BJ (cell line): ENCODE data around the gene PUSL1. TPM values are rescaled to one million over a fixed set of nuclear protein-coding genes. Genes with fewer than 3 reads are reported as not detected.

Source experiments
- CTCF ChIA-PET: fragments of 350-600 bp; formaldehyde crosslinking; extraction: SDS; loops from one replicate; lab custom pipeline; 2021; ENCODE audit warnings: antibody characterized with exemption, inconsistent platforms; lab: Yijun Ruan, JAX
- POLR2A ChIA-PET: fragments of 300-600 bp; sonication (Branson Sonifier 250); formaldehyde crosslinking; extraction: SDS; loops from one replicate; lab custom pipeline; 2021; ENCODE audit warnings: antibody characterized with exemption; lab: Charles Lee
- DNase-seq: peaks from one replicate; pipeline ENCODE4 v3.0.0-alpha.2; 2011; ENCODE audit warnings: low read depth
- H3K27me3 ChIP-seq: 2 replicates; pipeline ENCODE4 v1.6.0; 2011; ENCODE audit warnings: low read length; ENCODE audit not compliant: control insufficient read depth, insufficient read depth
- H3K36me3 ChIP-seq: 2 replicates; pipeline ENCODE4 v1.5.1; 2011; ENCODE audit warnings: low read length; ENCODE audit not compliant: control insufficient read depth, insufficient read depth
- H3K4me3 ChIP-seq: 2 replicates; pipeline ENCODE4 v1.5.1; 2011; ENCODE audit warnings: low read depth, mild to moderate bottlenecking, control low read depth, low read length
- polyA plus RNA-seq: library from polyadenylated mRNA; depleted of rRNA; stranded (reverse); fragments of >200 nt; gene quantifications from 2 replicates; pipeline ENCODE4 v1.2.3, GENCODE V29; 2011
- TF ChIP-seq, protein P1 (sequence below): IDR thresholded peaks from 2 replicates; pipeline ENCODE4 v1.5.1; 2011; ENCODE audit warnings: low read depth, mild to moderate bottlenecking, control low read depth, inconsistent platforms, low read length, moderate library complexity; ENCODE audit not compliant: insufficient read depth

The PUSL1 gene
- polyA plus RNA-seq, 1 experiment: 18.2 TPM

DNA sequence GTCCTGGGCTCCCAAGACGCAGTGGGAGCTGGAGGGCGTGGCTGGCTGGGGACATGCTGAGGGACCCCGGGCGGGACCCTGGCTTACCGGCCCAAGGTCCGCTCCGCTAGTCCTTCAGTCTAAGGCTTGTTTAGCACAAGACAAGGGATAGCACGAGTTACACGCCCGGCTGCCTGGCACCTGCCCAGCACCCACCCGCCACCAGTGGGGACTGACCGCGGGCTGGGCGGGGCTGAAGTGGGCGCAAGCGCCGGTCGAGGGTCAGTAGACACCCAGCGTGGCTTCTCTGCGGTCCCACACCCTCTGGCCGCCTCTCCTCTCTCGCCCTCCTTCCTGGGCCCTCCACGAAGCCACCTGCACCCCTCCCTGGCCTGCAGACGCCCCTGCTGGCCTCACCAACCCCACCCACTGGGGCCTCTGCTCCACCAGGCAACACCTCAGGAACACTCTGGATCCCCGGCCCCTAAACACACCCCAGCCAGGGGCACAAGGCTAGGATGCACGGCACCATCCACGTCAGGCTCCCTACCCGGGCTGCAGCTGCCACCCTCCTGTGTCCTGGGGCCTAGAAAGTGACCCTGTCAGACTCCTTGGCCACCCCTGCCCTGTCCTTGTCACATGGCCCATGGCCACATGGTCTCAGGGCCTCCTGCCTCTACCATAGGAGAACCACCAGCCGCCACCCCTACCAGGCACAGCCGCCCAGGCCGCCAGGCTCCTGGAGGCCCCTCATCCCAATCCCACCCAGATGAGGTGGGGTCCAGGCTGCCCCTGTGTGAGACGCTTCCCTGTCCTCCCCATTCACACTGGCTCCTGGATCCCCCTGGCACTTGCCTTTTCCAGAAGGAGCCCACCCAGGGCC lies 28.8 kb downstream of the PUSL1 start:
- ChIA-PET CTCF (interaction anchor here (2.1 to 2.7 kb wide), 2 partner anchors 9 to 35 kb away, joined by 6 to 13 read pairs; no protein-coding TSS in a partner anchor), POLR2A (no interaction called here)
- no peak for DNase-seq
- TF ChIP-seq, protein P1, sequence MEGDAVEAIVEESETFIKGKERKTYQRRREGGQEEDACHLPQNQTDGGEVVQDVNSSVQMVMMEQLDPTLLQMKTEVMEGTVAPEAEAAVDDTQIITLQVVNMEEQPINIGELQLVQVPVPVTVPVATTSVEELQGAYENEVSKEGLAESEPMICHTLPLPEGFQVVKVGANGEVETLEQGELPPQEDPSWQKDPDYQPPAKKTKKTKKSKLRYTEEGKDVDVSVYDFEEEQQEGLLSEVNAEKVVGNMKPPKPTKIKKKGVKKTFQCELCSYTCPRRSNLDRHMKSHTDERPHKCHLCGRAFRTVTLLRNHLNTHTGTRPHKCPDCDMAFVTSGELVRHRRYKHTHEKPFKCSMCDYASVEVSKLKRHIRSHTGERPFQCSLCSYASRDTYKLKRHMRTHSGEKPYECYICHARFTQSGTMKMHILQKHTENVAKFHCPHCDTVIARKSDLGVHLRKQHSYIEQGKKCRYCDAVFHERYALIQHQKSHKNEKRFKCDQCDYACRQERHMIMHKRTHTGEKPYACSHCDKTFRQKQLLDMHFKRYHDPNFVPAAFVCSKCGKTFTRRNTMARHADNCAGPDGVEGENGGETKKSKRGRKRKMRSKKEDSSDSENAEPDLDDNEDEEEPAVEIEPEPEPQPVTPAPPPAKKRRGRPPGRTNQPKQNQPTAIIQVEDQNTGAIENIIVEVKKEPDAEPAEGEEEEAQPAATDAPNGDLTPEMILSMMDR: no peak
- H3K36me3 ChIP-seq: peaks cover 28% of the 10 kb centered on the region
- H3K27me3 ChIP-seq: no peaks in the 10 kb centered on the region
- H3K4me3 ChIP-seq: no peak overlapping the region

DNA sequence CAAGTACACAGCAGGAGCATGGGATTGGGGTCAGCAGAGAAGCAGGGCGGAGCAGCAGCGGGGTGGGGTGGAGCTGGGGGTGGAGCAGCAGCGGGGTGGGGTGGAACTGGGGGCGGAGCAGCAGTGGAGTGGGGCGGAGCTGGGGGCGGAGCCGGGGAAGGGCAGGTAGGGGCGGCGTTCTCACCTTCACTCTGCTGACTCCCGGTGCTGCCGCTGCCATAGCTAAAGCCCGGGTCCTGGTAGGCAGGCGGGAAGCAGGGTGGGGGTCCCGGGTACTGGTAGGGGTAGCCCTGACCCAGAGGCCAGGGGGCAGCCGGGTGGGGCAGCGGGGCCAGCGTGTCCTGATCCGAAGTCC lies 29.4 kb downstream of the PUSL1 start:
- CTCF ChIA-PET: no interaction called here
- H3K27me3 ChIP-seq: no peaks in the 10 kb centered on the region
- TF ChIP-seq, protein P1: no peak
- POLR2A ChIA-PET: no interaction called here
- no peak overlapping the region for H3K4me3 ChIP-seq
- peaks cover 28% of the 10 kb centered on the region for H3K36me3 ChIP-seq
- no peak for DNase-seq

DNA sequence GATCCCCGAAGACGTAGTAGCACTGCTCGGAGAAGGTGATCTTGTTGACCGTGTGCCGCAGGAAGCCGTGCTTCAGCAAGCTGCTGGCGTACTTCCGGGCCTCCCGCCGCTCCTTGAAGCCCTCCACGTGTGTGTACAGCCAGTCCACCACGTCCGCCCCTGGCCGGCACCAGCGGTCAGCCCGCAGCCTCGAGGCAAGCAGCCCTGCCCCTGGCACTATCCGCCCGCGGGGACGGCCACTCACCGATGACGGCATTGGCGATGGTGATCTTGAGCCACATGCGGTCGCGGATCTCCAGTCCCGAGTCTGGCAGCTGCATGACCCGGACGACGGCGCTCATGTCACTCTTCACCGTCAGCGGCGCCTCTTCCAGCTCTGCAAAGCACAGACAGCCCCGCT lies 29.9 kb downstream of the PUSL1 start:
- DNase-seq: no peak
- no peak overlapping the region for H3K4me3 ChIP-seq
- ChIA-PET POLR2A (no interaction called here), CTCF (interaction anchor here (0.5 kb wide), 1 partner anchor 333 kb away, joined by 3 read pairs; no protein-coding TSS in a partner anchor)
- no peaks in the 10 kb centered on the region for H3K27me3 ChIP-seq
- TF ChIP-seq, protein P1: no peak
- H3K36me3 ChIP-seq: peaks cover 28% of the 10 kb centered on the region

DNA sequence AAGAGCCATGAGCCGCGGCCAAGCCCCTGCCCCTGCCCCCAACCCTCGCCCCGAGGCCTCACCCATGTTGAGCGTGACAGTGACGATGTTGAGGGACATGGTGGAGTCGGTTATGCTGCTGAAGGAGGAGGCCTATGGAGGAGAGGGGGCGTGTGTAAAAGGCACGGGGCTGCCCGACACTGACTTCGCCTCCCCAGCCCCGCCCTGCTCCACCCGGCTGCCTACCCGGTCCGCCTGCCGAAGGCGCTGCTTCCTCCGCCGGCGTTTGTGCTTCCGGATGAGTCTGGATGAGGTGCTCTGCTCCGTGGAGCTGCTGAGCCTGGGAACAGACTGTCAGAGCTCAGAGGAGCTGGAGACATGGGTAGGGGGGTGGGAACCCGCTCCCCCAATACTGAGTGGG lies 31.8 kb downstream of the PUSL1 start:
- H3K27me3 ChIP-seq: no peaks in the 10 kb centered on the region
- TF ChIP-seq, protein P1: no peak
- DNase-seq: no peak
- no peak overlapping the region for H3K4me3 ChIP-seq
- H3K36me3 ChIP-seq: peaks cover 31% of the 10 kb centered on the region
- ChIA-PET POLR2A (no interaction called here), CTCF (no interaction called here)

DNA sequence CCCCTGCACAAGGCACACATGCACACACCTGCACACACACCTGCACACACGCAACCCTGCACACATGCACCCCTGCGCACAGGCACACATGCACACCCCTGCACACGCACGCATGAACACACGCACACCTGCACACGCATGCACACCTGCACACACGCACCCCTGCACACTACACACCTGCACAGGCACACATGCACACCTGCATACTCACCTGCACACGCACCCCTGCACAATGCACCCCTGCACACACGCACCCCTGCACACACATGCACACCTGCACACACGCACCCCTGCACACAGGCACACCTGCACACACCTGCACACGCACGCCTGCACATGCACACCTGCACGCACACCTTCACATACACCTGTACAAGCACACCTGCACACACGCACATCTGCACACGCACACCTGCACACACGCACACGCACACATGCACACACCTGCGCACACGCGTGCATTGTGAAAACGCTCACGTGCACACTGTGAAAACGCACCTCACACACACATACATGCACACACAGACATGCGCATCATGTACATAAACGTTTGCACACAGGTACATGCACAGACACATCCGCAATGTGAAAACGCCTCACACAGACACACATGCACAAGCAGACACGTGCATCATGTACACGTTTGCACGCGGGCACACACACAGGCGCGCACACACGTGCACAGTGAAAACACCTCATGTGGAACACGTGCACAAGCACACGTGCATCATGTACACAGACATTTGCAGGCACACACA lies 32.6 kb downstream of the PUSL1 start:
- H3K36me3 ChIP-seq: peaks cover 31% of the 10 kb centered on the region
- ChIA-PET POLR2A (no interaction called here), CTCF (interaction anchor here (0.7 kb wide), 1 partner anchor 30 kb away, joined by 3 read pairs; no protein-coding TSS in a partner anchor)
- no peak for DNase-seq
- TF ChIP-seq, protein P1: no peak
- H3K27me3 ChIP-seq: no peaks in the 10 kb centered on the region
- H3K4me3 ChIP-seq: no peak overlapping the region
